Chondrocyte (in vitro differentiated cells): ENCODE measurements around the gene CMKLR1. TPM values are rescaled to one million over a fixed set of nuclear protein-coding genes. Genes with fewer than 3 reads are reported as not detected.

Source experiments
- DNase-seq: peaks from one replicate; pipeline ENCODE4 v3.0.0; 2021; ENCODE audit warnings: mixed read lengths, low spot score
- H3K27ac Mint-ChIP-seq: one replicate; pipeline ENCODE4 v1.8.0; 2021; ENCODE audit warnings: mild to moderate bottlenecking, moderate library complexity, mixed read lengths; ENCODE audit not compliant: unreplicated experiment
- H3K27me3 Mint-ChIP-seq: 2 replicates; pipeline ENCODE4 v1.8.0; 2021; ENCODE audit warnings: low read depth, mixed read lengths
- H3K36me3 Mint-ChIP-seq: 2 replicates; pipeline ENCODE4 v1.8.0; 2021; ENCODE audit warnings: low read depth, mixed read lengths
- H3K4me1 Mint-ChIP-seq: 2 replicates; pipeline ENCODE4 v1.8.0; 2021; ENCODE audit warnings: low read depth, mild to moderate bottlenecking, mixed read lengths
- H3K4me3 Mint-ChIP-seq: one replicate; pipeline ENCODE4 v1.8.0; 2021; ENCODE audit warnings: mild to moderate bottlenecking, moderate library complexity, mixed read lengths; ENCODE audit not compliant: unreplicated experiment
- H3K9me3 Mint-ChIP-seq: 2 replicates; pipeline ENCODE4 v1.8.0; 2021; ENCODE audit warnings: low read depth, mixed read lengths
- CTCF ChIP-seq: fragments of 200-600 bp; sonication (generic); IDR thresholded peaks from 2 replicates; pipeline ENCODE4 v1.5.0; 2021; ENCODE audit warnings: antibody characterized with exemption, mild to moderate bottlenecking, moderate library complexity
- total RNA-seq: library from RNA; stranded (reverse); gene quantifications from 3 replicates; pipeline ENCODE4 v1.2.1, GENCODE V29; 2021

The CMKLR1 gene
- total RNA-seq, 1 donor from 2014 or later, result 31.2 TPM

GRCh38 chr12:108247130-108247529, 92.0 kb downstream of the CMKLR1 start:
- no peak for DNase-seq
- peaks cover 41% of the 10 kb centered on the region for H3K27me3 Mint-ChIP-seq
- no peaks in the 10 kb centered on the region for H3K9me3 Mint-ChIP-seq
- H3K4me1 Mint-ChIP-seq, result no peaks in the 10 kb centered on the region
- H3K4me3 Mint-ChIP-seq, result no peak overlapping the region
- no peaks in the 10 kb centered on the region for H3K36me3 Mint-ChIP-seq
- TF ChIP-seq CTCF, result no peak
- H3K27ac Mint-ChIP-seq, result no peak overlapping the region

- Mint-ChIP-seq H3K4me1 (no peaks in the 10 kb centered on the region), H3K4me3 (no peak overlapping the region), H3K36me3 (peaks cover 5% of the 10 kb centered on the region), H3K27ac (no peak overlapping the region), H3K27me3 (peaks cover 37% of the 10 kb centered on the region), H3K9me3 (peaks cover 10% of the 10 kb centered on the region)
- no peak for TF ChIP-seq CTCF
- no peak for DNase-seq
Measured at GRCh38 chr12:108241986-108242703, 97.0 kb downstream of the CMKLR1 start.

GRCh38 chr12:108240928-108241327, 98.2 kb downstream of the CMKLR1 start:
- TF ChIP-seq CTCF, result no peak
- no peak for DNase-seq
- no peaks in the 10 kb centered on the region for H3K4me1 Mint-ChIP-seq
- H3K36me3 Mint-ChIP-seq, result peaks cover 5% of the 10 kb centered on the region
- no peak overlapping the region for H3K4me3 Mint-ChIP-seq
- peaks cover 11% of the 10 kb centered on the region for H3K9me3 Mint-ChIP-seq
- H3K27me3 Mint-ChIP-seq, result peaks cover 40% of the 10 kb centered on the region
- no peak overlapping the region for H3K27ac Mint-ChIP-seq

GRCh38 chr12:108240027-108240785, 98.9 kb downstream of the CMKLR1 start:
- DNase-seq, result no peak
- H3K4me3 Mint-ChIP-seq, result no peak overlapping the region
- peaks cover 11% of the 10 kb centered on the region for H3K9me3 Mint-ChIP-seq
- H3K27ac Mint-ChIP-seq, result no peak overlapping the region
- H3K36me3 Mint-ChIP-seq, result peaks cover 5% of the 10 kb centered on the region
- TF ChIP-seq CTCF, result no peak
- peaks cover 2% of the 10 kb centered on the region for H3K4me1 Mint-ChIP-seq
- H3K27me3 Mint-ChIP-seq, result peaks cover 40% of the 10 kb centered on the region

- Mint-ChIP-seq H3K4me1 (peaks cover 5% of the 10 kb centered on the region), H3K27ac (no peak overlapping the region), H3K4me3 (no peak overlapping the region), H3K27me3 (peaks cover 35% of the 10 kb centered on the region), H3K9me3 (peaks cover 11% of the 10 kb centered on the region), H3K36me3 (peaks cover 5% of the 10 kb centered on the region)
- no peak for DNase-seq
- TF ChIP-seq CTCF, result no peak
Measured at GRCh38 chr12:108239378-108239777, 99.7 kb downstream of the CMKLR1 start.
